GM13977 (cell line): ENCODE measurements around the gene HLA-DPA1.

ENCODE experiments used
- DNase-seq: peaks from one replicate; pipeline ENCODE4 v3.0.0; 2012; ENCODE audit warnings: low spot score
- CTCF ChIP-seq: IDR thresholded peaks from 2 replicates; pipeline ENCODE4 v1.5.1; 2012; ENCODE audit warnings: mild to moderate bottlenecking, control low read depth; ENCODE audit not compliant: insufficient read depth; ENCODE audit errors: extremely low read depth, missing control alignments
- in situ Hi-C: fragments of 300-500 bp; cut with MboI; formaldehyde crosslinking; loops from one replicate; pipeline ENCODE4 v1.12.0; 2022; ENCODE audit warnings: low sequenced_read_pairs, low pct_unique_long_range_greater_than_20kb, mixed read lengths, inconsistent platforms; ENCODE audit not compliant: unreplicated experiment

The HLA-DPA1 gene

GRCh38 chr6:33057222-33058150 lies 16.0 kb downstream of the HLA-DPA1 start:
- DNase-seq = no peak
- TF ChIP-seq CTCF = no peak
- in situ Hi-C loops = no loop called here

GRCh38 chr6:33053230-33053629 lies 20.2 kb downstream of the HLA-DPA1 start:
- in situ Hi-C loops = no loop called here
- TF ChIP-seq CTCF = no peak
- no peak for DNase-seq

- DNase-seq = no peak
- in situ Hi-C loops = no loop called here
- no peak for TF ChIP-seq CTCF
Measured at GRCh38 chr6:33052627-33053026, 20.8 kb downstream of the HLA-DPA1 start.

GRCh38 chr6:33050014-33050810 lies 23.2 kb downstream of the HLA-DPA1 start:
- no peak for TF ChIP-seq CTCF
- in situ Hi-C loops = no loop called here
- DNase-seq = no peak

- no peak for DNase-seq
- in situ Hi-C loops = no loop called here
- TF ChIP-seq CTCF = peak; percentile 26
Measured at GRCh38 chr6:33049323-33050013, 24.0 kb downstream of the HLA-DPA1 start.

- no peak for DNase-seq
- in situ Hi-C loops = no loop called here
- TF ChIP-seq CTCF = no peak
Measured at GRCh38 chr6:33040157-33040556, 33.3 kb downstream of the HLA-DPA1 start.
